Hepatocyte (in vitro differentiated cells): ENCODE measurements around the gene MBOAT7. TPM values are rescaled to one million over a fixed set of nuclear protein-coding genes. Genes with fewer than 3 reads are reported as not detected.

Source experiments
- DNase-seq: peaks from one replicate; pipeline ENCODE4 v3.0.0-alpha.2; 2016; ENCODE audit warnings: low spot score
- H2AFZ ChIP-seq: fragments of 200-600 bp; sonication (generic); 2 replicates; pipeline ENCODE4 v1.6.0; 2016; ENCODE audit warnings: antibody characterized with exemption, mild to moderate bottlenecking
- H3K27ac ChIP-seq: fragments of 200-600 bp; sonication (generic); 2 replicates; pipeline ENCODE4 v1.5.1; 2016; ENCODE audit warnings: mild to moderate bottlenecking
- H3K27me3 ChIP-seq: fragments of 200-600 bp; sonication (generic); 2 replicates; pipeline ENCODE4 v1.6.1; 2016
- H3K36me3 ChIP-seq: fragments of 200-600 bp; sonication (generic); replicated peaks from 2 replicates; pipeline ENCODE4 v1.5.1; 2016; ENCODE audit warnings: low read depth; ENCODE audit not compliant: insufficient read depth
- H3K4me1 ChIP-seq: fragments of 200-600 bp; sonication (generic); 2 replicates; pipeline ENCODE4 v1.5.1; 2016; ENCODE audit warnings: mild to moderate bottlenecking, moderate library complexity; ENCODE audit not compliant: insufficient read depth
- H3K4me2 ChIP-seq: fragments of 200-600 bp; sonication (generic); 2 replicates; pipeline ENCODE4 v1.6.0; 2016
- H3K4me3 ChIP-seq: fragments of 200-600 bp; sonication (generic); 2 replicates; pipeline ENCODE4 v1.5.1; 2016; ENCODE audit warnings: mild to moderate bottlenecking
- H3K79me2 ChIP-seq: fragments of 200-600 bp; sonication (generic); 2 replicates; pipeline ENCODE4 v1.6.0; 2017; ENCODE audit warnings: mild to moderate bottlenecking
- H3K9me2 ChIP-seq: fragments of 200-600 bp; sonication (generic); replicated peaks from 2 replicates; pipeline ENCODE4 v1.6.0; 2017; ENCODE audit warnings: mild to moderate bottlenecking; ENCODE audit not compliant: insufficient read depth
- H3K9me3 ChIP-seq: fragments of 200-600 bp; sonication (generic); 2 replicates; pipeline ENCODE4 v1.5.1; 2016; ENCODE audit warnings: low read depth, mild to moderate bottlenecking
- H4K20me1 ChIP-seq: fragments of 200-600 bp; sonication (generic); 2 replicates; pipeline ENCODE4 v1.6.0; 2016; ENCODE audit warnings: mild to moderate bottlenecking; ENCODE audit not compliant: insufficient read depth, poor library complexity, severe bottlenecking
- EZH2 ChIP-seq: fragments of 200-600 bp; sonication (generic); IDR thresholded peaks from 2 replicates; pipeline ENCODE4 v1.6.1; 2016; ENCODE audit warnings: antibody characterized with exemption, mild to moderate bottlenecking, borderline replicate concordance
- EZH2phosphoT487 ChIP-seq: fragments of 200-600 bp; sonication (generic); IDR thresholded peaks from one replicate; pipeline ENCODE4 v1.6.1; 2018; ENCODE audit warnings: antibody characterized with exemption, mild to moderate bottlenecking, low read depth, moderate library complexity; ENCODE audit not compliant: unreplicated experiment, severe bottlenecking
- WGBS: methylation state at CpG from one replicate; pipeline ENCODE4 v1.1.6; 2016; ENCODE audit warnings: low lambda C conversion rate; ENCODE audit errors: missing lambda C conversion rate; 5-methylcytosine and 5-hydroxymethylcytosine counted together
- polyA plus RNA-seq: library from polyadenylated mRNA; unstranded; fragments of >200 nt; fragmentation: Nextera tagmentation; extraction: Ambion mirVana; gene quantifications from 2 replicates; pipeline ENCODE4 v1.2.1, GENCODE V29; 2016
- total RNA-seq: library from RNA; depleted of rRNA; stranded (reverse); fragments of >200 nt; gene quantifications from 2 replicates; pipeline ENCODE4 v1.2.3, GENCODE V29; 2014
- TF ChIP-seq, protein P1 (sequence below): fragments of 200-600 bp; sonication (generic); IDR thresholded peaks from 2 replicates; pipeline ENCODE4 v1.5.1; 2016; ENCODE audit warnings: antibody characterized with exemption, mild to moderate bottlenecking; ENCODE audit not compliant: poor library complexity

The MBOAT7 gene, protein sequence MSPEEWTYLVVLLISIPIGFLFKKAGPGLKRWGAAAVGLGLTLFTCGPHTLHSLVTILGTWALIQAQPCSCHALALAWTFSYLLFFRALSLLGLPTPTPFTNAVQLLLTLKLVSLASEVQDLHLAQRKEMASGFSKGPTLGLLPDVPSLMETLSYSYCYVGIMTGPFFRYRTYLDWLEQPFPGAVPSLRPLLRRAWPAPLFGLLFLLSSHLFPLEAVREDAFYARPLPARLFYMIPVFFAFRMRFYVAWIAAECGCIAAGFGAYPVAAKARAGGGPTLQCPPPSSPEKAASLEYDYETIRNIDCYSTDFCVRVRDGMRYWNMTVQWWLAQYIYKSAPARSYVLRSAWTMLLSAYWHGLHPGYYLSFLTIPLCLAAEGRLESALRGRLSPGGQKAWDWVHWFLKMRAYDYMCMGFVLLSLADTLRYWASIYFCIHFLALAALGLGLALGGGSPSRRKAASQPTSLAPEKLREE
- 73.8 and 93.5 TPM in 2 replicates for total RNA-seq
- polyA plus RNA-seq: 179 and 199 TPM in 2 replicates

DNA sequence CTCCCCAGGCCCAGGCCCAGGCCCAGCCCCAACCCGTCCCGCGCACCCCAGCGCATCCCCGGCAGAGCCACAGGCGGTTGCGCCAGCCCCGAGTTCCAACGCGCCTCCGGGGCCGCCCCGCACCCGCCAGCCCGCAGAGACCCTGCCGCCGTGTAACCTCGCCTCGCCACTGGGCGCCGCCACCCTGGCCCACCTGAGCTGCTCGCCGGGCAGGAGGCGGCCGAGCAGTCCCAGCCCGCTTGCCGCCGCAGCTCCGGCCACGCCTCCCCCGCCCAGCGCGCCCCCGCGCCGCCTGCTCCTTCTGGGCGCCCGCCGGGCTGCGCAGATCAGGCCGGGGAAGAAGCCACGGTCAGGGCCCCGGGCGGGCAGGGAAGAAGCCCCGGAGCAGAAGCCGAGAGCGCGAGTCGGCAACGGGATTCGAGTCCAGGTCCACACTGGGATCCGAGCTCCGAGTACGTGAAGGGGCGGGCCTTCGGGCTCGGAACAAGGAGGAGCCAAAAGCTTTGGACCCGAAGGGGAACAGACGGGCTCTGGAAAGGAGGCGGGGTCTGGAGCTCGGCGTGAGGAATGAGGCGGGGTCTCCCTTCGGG, at the start of gene MBOAT7:
Gene MBOAT7 (minus strand): TSS at position 436 of the 590 bp plus-strand sequence. CDS start 1,072 bp downstream, outside the sequence.
- Histone ChIP-seq H3K9me3 (no peaks in the 10 kb centered on the region), H3K36me3 (no peaks in the 10 kb centered on the region), H3K4me3 (peak within 1 kb of the TSS; percentile 24), H3K27ac (peak within 1 kb of the TSS; percentile 92), H3K79me2 (peaks cover 40% of the 10 kb centered on the region), H3K9me2 (no peaks in the 10 kb centered on the region), H3K4me1 (peaks cover 10% of the 10 kb centered on the region), H2AFZ (no peak within 1 kb of the TSS), H4K20me1 (no peaks in the 10 kb centered on the region), H3K27me3 (no peaks in the 10 kb centered on the region), H3K4me2 (peak within 1 kb of the TSS; percentile 89)
- under 1% methylated on average over 55 of the region's 64 CpGs for WGBS
- TF ChIP-seq EZH2phosphoT487: no peak
- TF ChIP-seq, protein P1, sequence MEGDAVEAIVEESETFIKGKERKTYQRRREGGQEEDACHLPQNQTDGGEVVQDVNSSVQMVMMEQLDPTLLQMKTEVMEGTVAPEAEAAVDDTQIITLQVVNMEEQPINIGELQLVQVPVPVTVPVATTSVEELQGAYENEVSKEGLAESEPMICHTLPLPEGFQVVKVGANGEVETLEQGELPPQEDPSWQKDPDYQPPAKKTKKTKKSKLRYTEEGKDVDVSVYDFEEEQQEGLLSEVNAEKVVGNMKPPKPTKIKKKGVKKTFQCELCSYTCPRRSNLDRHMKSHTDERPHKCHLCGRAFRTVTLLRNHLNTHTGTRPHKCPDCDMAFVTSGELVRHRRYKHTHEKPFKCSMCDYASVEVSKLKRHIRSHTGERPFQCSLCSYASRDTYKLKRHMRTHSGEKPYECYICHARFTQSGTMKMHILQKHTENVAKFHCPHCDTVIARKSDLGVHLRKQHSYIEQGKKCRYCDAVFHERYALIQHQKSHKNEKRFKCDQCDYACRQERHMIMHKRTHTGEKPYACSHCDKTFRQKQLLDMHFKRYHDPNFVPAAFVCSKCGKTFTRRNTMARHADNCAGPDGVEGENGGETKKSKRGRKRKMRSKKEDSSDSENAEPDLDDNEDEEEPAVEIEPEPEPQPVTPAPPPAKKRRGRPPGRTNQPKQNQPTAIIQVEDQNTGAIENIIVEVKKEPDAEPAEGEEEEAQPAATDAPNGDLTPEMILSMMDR: peak; percentile 43
- DNase-seq: no peak

DNA sequence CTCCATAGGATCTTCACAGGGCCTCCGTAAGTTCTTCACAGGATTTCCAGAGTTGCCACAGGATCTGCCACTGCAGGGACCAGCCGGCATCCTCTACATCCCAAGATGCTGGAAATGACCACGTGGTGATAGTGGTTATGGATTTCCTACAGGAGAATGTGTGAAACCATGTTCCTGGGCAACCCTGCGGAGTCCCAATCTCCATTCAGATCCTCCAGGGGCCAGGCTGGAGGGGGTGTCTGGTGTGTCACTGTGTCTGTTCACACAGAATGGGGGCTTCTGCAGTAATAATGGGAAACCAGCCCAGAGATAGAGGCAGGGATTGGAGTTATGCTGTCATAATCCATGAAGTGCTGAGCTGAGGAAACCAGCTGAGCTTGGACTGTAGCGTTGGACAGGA, 44.6 kb upstream of the MBOAT7 start:
- Histone ChIP-seq H3K4me2 (no peak overlapping the region), H3K9me2 (no peaks in the 10 kb centered on the region), H3K27me3 (peaks cover 10% of the 10 kb centered on the region), H4K20me1 (no peaks in the 10 kb centered on the region), H3K36me3 (no peaks in the 10 kb centered on the region), H2AFZ (no peak overlapping the region), H3K79me2 (no peaks in the 10 kb centered on the region), H3K4me1 (no peaks in the 10 kb centered on the region), H3K27ac (no peak overlapping the region), H3K4me3 (no peak overlapping the region), H3K9me3 (no peaks in the 10 kb centered on the region)
- DNase-seq: no peak
- WGBS: 57% methylated on average over 5 of the region's 5 CpGs
- TF ChIP-seq EZH2phosphoT487: no peak
- TF ChIP-seq, protein P1: no peak
- TF ChIP-seq EZH2: no peak

DNA sequence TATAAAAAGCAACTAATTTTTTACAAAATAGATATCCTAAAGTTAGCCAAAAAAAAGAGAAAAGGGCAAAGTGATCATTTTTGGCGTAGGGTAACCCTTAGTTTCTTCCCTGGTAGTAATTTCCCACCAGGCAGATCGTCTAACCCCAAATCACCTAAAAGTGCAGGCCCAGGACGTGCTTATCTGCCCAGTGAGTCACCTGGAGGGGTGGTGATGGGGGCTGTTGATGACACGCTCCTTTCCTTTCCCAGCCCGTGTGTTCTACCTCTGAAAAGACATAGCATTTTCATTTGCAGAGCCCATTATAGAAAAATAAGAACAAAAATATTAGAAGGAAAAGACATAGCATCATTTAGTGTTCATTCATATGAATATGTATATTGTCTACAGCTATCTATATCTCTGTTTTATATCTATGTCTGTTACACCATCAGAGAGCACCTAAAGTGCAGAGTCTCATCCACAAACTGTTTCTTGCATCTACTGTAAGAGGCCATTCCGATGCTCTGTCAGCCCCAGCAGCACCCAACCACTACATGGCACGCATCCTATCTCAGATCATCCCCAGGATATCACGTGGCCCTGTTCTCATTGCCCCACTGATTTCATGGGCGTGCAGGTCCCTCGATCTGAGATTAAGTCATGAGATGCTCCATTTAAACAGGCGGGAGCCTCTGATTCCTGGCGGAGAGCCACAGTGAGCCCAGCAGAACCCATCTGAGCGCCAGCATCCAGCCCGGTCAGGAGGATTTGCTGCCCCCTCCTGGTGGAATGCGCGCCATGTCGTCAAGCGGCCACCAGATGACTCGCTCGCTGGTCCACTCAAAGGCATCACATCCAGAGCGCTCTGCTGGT, 41.9 kb upstream of the MBOAT7 start:
- peak; percentile 95 for DNase-seq
- H3K4me2 ChIP-seq: peak overlapping the region; percentile 55
- 20% methylated on average over 21 of the region's 21 CpGs for WGBS
- H3K27me3 ChIP-seq: no peaks in the 10 kb centered on the region
- no peaks in the 10 kb centered on the region for H3K9me2 ChIP-seq
- H4K20me1 ChIP-seq: no peaks in the 10 kb centered on the region
- TF ChIP-seq, protein P1: peak; percentile 100
- TF ChIP-seq EZH2: no peak
- peak overlapping the region; percentile 91 for H3K27ac ChIP-seq
- H3K4me1 ChIP-seq: no peaks in the 10 kb centered on the region
- H3K79me2 ChIP-seq: no peaks in the 10 kb centered on the region
- no peak overlapping the region for H2AFZ ChIP-seq
- no peaks in the 10 kb centered on the region for H3K36me3 ChIP-seq
- H3K4me3 ChIP-seq: no peak overlapping the region
- H3K9me3 ChIP-seq: no peaks in the 10 kb centered on the region
